ENCODE results near the gene PIBF1. TPM values are rescaled to one million over a fixed set of nuclear protein-coding genes. Genes with fewer than 3 reads are reported as not detected.

PIBF1 gene
- total and polyA plus RNA-seq, 2 of the 4 experiments (the other 2 are of a cell fraction), result 5.1 to 13.3 TPM

- Histone ChIP-seq H3K27ac (ENCODE audit: insufficient read depth, low read length) (no peak overlapping the region), H4K91ac (ENCODE audit: insufficient read depth, low read depth, low read length) (no peak overlapping the region), H4K8ac (ENCODE audit: low read depth in 2 of 2, low read length in 2 of 2) (no peak overlapping the region), H2BK20ac (ENCODE audit: low read depth, low read length) (no peak overlapping the region), H2AFZ (replicated peaks; ENCODE audit: low read length, poor library complexity) (no peak overlapping the region), H4K5ac (ENCODE audit: low read depth, low read length) (no peak overlapping the region), H3K4ac (ENCODE audit: low read depth, low read length) (no peak overlapping the region), H2BK5ac (ENCODE audit: low read depth, low read length, poor library complexity, severe bottlenecking) (no peak overlapping the region), H3K14ac (replicated peaks; ENCODE audit: low read depth, low read length) (no peak overlapping the region), H3K9me3 (ENCODE audit: control insufficient read depth, insufficient read depth, low read length) (no peaks in the 10 kb centered on the region), H3K23ac (ENCODE audit: low read depth, low read length) (no peak overlapping the region), H2AK9ac (replicated peaks; ENCODE audit: low read depth, low read length, poor library complexity) (no peak overlapping the region), H2AK5ac (ENCODE audit: low read depth, low read length) (no peak overlapping the region), H3K4me3 (ENCODE audit: insufficient read depth, low read depth, low read length) (no peak overlapping the region), H2BK15ac (ENCODE audit: low read depth, low read length) (no peak overlapping the region), H4K20me1 (ENCODE audit: insufficient read depth, low read length) (no peaks in the 10 kb centered on the region; the same call in 1 of the 2 replicates), H3K9ac (ENCODE audit: low read depth, low read length) (no peak overlapping the region), H3K9me1 (ENCODE audit: insufficient read depth, low read length) (no peaks in the 10 kb centered on the region), H3K36me3 (ENCODE audit: control insufficient read depth, insufficient read depth, low read length) (peaks cover 3% of the 10 kb centered on the region; the same call in 1 of the 2 replicates), H3K4me2 (ENCODE audit: low read depth, low read length) (no peak overlapping the region), H2BK120ac (ENCODE audit: low read depth, low read length) (no peak overlapping the region), H3K27me3 (ENCODE audit: control insufficient read depth, insufficient read depth, low read length) (no peaks in the 10 kb centered on the region), H3K18ac (ENCODE audit: low read depth, low read length) (no peak overlapping the region), H3K56ac (ENCODE audit: extremely low read depth, insufficient read depth, low read length) (no peak overlapping the region), H3K79me1 (ENCODE audit: low read depth in 1 of 2, low read length in 2 of 2) (no peaks in the 10 kb centered on the region; a peak in 1 of 4 replicates), H3K4me1 (ENCODE audit: control insufficient read depth, insufficient read depth, low read length) (peaks cover 2% of the 10 kb centered on the region; the same call in 1 of the 2 replicates)
- intact Hi-C loops (cut with micrococcal nuclease), result no loop called here
- DNase-seq (no peak), ATAC-seq (ENCODE audit: low read depth) (no peak)
- CTCF ChIA-PET, result no interaction called here
- BruUV-seq (replicated peaks), result no TSS peak
- TF ChIP-seq RCOR1 (IDR thresholded peaks at IDR 0.05; ENCODE audit: insufficient replicate concordance, low read length) (no peak), MAFK (IDR thresholded peaks at IDR 0.05; ENCODE audit: low read depth, low read length) (no peak), RFX5 (IDR thresholded peaks at IDR 0.05; ENCODE audit: low read depth, low read length) (no peak), RAD21 (IDR thresholded peaks at IDR 0.05; ENCODE audit: low read length) (no peak), POLR2A (IDR thresholded peaks at IDR 0.05; ENCODE audit: low read depth, low read length) (no peak), SMC3 (IDR thresholded peaks at IDR 0.05; ENCODE audit: low read depth, low read length) (no peak), BHLHE40 (IDR thresholded peaks at IDR 0.05; ENCODE audit: low read depth, low read length) (no peak), USF2 (IDR thresholded peaks at IDR 0.05; ENCODE audit: low read depth, low read length) (no peak), MXI1 (IDR thresholded peaks at IDR 0.05; ENCODE audit: borderline replicate concordance, low read depth, low read length) (no peak), MAZ (IDR thresholded peaks at IDR 0.05; ENCODE audit: borderline replicate concordance, low read depth, low read length) (no peak), CHD1 (IDR thresholded peaks at IDR 0.05; ENCODE audit: low read depth, low read length) (no peak), CTCF (conservative IDR thresholded peaks at IDR 0.05; ENCODE audit: low read depth, low read length) (no peak), CEBPB (IDR thresholded peaks at IDR 0.05; ENCODE audit: low read depth, low read length) (no peak), FOS (IDR thresholded peaks at IDR 0.05; ENCODE audit: low read depth, low read length) (no peak)
- POLR2A ChIA-PET (ENCODE audit: unreplicated experiment), result no interaction called here
- in situ Hi-C loops (cut with MboI; ENCODE audit: low sequenced_read_pairs), result no loop called here
- WGBS, 2 experiments (ENCODE audit: extremely low coverage in 2 of 2, insufficient read length in 1 of 2), result no CpG with 5 or more reads among the region's 2 CpGs
- dilution Hi-C loops (cut with HindIII; ENCODE audit: low sequenced_read_pairs, unreplicated experiment), result no loop called here
Observed at GRCh38 chr13:72890546-72890945, 108.6 kb downstream of the PIBF1 start.

Measured in IMR-90 (cell line).